HEK293T (cell line): Measurements from ENCODE around the gene MATN1.

Experiments
- ARNT ChIP-seq: fragments of 450-650 bp; IDR thresholded peaks from 2 replicates; pipeline ENCODE4 v1.6.1; 2017; ENCODE audit warnings: mild to moderate bottlenecking
- BHLHE40 ChIP-seq: fragments of 450-650 bp; IDR thresholded peaks from 2 replicates; pipeline ENCODE4 v1.6.1; 2016; ENCODE audit warnings: mild to moderate bottlenecking, moderate library complexity, borderline replicate concordance
- CTBP1 ChIP-seq: fragments of 450-650 bp; IDR thresholded peaks from 2 replicates; pipeline ENCODE4 v1.6.1; 2016; ENCODE audit warnings: borderline replicate concordance
- FOXA1 ChIP-seq: fragments of 450-650 bp; IDR thresholded peaks from 2 replicates; pipeline ENCODE4 v1.6.1; 2016; ENCODE audit warnings: mild to moderate bottlenecking
- FOXK2 ChIP-seq: fragments of 450-650 bp; IDR thresholded peaks from 2 replicates; pipeline ENCODE4 v1.6.1; 2016; ENCODE audit warnings: mild to moderate bottlenecking
- FOXM1 ChIP-seq: fragments of 450-650 bp; IDR thresholded peaks from 2 replicates; pipeline ENCODE4 v1.6.1; 2017; ENCODE audit warnings: mild to moderate bottlenecking, borderline replicate concordance
- HDGF ChIP-seq: fragments of 450-650 bp; IDR thresholded peaks from 2 replicates; pipeline ENCODE4 v1.6.1; 2017; ENCODE audit warnings: antibody characterized with exemption, borderline replicate concordance
- L3MBTL2 ChIP-seq: fragments of 450-650 bp; conservative IDR thresholded peaks from 2 replicates; pipeline ENCODE4 v1.6.1; 2016; ENCODE audit warnings: mild to moderate bottlenecking
- NFRKB ChIP-seq: fragments of 450-650 bp; IDR thresholded peaks from 2 replicates; pipeline ENCODE4 v1.6.1; 2016; ENCODE audit warnings: mild to moderate bottlenecking, moderate library complexity
- PKNOX1 ChIP-seq: fragments of 450-650 bp; IDR thresholded peaks from 2 replicates; pipeline ENCODE4 v1.6.1; 2016
- SUZ12 ChIP-seq: fragments of 450-650 bp; IDR thresholded peaks from 2 replicates; pipeline ENCODE4 v1.6.1; 2016; ENCODE audit warnings: mild to moderate bottlenecking
- TARDBP ChIP-seq: fragments of 450-650 bp; IDR thresholded peaks from 2 replicates; pipeline ENCODE4 v1.6.1; 2016
- ZNF384 ChIP-seq: fragments of 450-650 bp; IDR thresholded peaks from 2 replicates; pipeline ENCODE4 v1.6.1; 2016

- no peak for TF ChIP-seq SUZ12
- no peak for TF ChIP-seq TARDBP
- no peak for TF ChIP-seq ARNT
- TF ChIP-seq FOXM1: no peak
- no peak for TF ChIP-seq FOXK2
- TF ChIP-seq FOXA1: no peak
- no peak for TF ChIP-seq BHLHE40
- TF ChIP-seq CTBP1: no peak
- TF ChIP-seq HDGF: no peak
- no peak for TF ChIP-seq NFRKB
- TF ChIP-seq L3MBTL2: no peak
- no peak for TF ChIP-seq PKNOX1
- no peak for TF ChIP-seq ZNF384
Observed at GRCh38 chr1:30730346-30731108, 7.1 kb upstream of the MATN1 start.
